NCI-H146 treated with DMSO at 0.1 percent for 48 hours (cell line): ENCODE results near the gene ASXL1.
"Not testable (repeated sequence)": the region's sequence is repeated elsewhere in the genome, so short reads cannot be mapped to it uniquely, and the experiment has no call there.

Source experiments
- DNase-seq: peaks from one replicate; lab custom pipeline; 2025; ENCODE audit not compliant: unreplicated experiment; lab: John Stamatoyannopoulos, UW

The ASXL1 gene

GRCh38 chr20:32359633-32360332, 1.7 kb downstream of the ASXL1 start:
- no peak for DNase-seq

DNA sequence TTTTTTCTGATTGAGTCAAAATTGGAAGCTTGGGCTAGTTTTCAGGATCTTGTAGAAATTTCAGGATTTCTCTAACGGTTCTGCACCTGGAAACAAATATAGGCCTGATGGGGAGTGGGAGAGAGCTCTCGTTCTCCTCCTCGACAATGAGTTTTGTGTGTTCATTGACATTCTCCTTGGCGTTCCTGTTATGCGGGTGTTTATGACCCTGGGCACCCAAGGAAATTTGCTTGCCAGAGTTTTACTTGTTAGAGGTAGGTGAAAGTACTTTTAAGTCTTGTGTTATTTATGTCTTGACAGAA, 2.2 kb downstream of the ASXL1 start:
- DNase-seq, result no peak

GRCh38 chr20:32362901-32363364, 4.8 kb downstream of the ASXL1 start:
- no peak for DNase-seq

DNA sequence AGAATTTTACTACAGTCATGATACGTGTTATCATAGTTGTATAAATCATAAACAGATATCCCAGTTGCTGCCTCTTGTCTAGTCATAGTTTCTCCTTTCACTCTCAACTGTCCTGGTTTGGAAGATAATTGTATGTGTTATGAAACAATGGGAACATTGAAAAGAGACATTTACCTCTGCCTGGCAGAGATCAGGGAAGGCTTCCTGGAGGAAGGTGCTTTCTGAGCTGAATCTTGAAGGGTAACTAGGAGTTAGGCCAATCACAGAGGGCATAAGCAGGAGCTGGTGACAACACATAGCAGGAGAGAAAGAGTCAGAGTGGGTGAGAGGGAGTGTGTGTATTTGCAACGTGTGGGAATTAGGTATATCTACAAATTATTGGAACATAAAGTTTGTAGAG, 5.4 kb downstream of the ASXL1 start:
- no peak for DNase-seq

DNA sequence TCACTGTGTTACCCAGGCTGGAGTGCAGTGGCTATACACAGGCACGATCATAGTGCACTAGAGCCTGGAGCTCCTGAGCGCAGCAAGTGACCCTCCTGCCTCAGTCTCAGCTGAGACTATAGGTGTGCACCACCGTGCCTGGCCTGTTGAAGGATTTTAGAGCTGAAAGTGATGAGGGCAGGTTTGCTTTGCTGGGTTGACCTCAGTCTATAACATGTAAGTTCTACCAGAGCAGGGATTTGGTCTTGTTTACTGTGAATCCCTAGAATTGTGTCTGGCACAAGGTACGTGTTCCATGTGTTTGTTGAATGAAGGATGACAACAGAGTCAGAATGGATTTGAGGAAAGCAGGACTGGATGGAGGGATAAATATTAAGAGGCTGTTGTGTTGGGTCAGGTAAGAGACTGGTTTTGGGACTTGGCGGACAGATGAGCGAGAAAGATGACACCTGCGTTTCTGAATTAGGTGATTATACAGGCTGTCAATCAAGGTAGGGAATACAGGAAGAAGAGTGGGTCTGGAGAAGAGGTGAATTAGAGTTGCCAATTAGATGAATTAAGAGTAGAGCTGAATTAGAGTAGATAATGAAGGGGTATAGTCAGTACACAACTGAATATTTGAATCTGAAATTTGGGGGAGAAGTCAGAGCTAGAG, 6.5 kb downstream of the ASXL1 start:
- no peak for DNase-seq

DNA sequence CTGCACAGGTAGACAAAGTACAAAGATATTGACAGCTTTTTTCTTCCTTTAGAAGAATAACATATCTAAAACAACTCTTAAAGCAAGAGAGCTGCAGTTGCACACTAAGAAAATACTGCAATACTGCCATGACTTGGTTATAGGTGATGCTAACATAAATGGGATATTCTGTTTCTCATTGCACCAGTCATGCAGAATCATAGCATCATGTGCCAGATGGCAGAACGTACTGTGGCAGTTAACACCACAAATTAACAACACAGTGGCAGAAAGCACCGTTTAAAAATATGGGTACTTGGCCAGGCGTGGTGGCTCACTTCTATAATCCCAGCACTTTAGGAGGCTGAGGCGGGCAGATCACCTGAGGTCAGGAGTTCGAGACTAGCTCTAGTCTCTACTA, 7.4 kb downstream of the ASXL1 start:
- DNase-seq, result no peak

- no peak for DNase-seq
These were observed 8.2 kb downstream of the ASXL1 start for GRCh38 chr20:32366380-32366779.

GRCh38 chr20:32368323-32368722, 10.2 kb downstream of the ASXL1 start:
- no peak for DNase-seq

DNA sequence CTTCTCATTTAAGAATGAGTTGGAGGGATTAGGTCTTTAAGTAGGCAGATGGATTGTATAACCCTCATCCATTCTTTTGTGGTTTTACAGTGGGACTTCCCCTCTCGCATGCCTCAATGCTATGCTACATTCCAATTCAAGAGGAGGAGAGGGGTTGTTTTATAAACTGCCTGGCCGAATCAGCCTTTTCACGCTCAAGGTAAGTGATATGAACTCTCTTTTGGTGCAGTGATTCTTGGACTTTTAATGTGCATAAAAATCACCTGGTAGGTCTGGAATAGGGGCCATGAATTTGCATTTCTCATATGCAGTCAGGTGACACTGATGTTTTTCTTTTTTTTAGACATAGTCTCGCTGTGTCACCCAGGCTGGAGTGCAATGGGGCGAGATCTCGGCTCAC, 10.8 kb downstream of the ASXL1 start:
- no peak for DNase-seq

- no peak for DNase-seq
These were observed 12.8 kb downstream of the ASXL1 start for GRCh38 chr20:32370897-32371296.

DNA sequence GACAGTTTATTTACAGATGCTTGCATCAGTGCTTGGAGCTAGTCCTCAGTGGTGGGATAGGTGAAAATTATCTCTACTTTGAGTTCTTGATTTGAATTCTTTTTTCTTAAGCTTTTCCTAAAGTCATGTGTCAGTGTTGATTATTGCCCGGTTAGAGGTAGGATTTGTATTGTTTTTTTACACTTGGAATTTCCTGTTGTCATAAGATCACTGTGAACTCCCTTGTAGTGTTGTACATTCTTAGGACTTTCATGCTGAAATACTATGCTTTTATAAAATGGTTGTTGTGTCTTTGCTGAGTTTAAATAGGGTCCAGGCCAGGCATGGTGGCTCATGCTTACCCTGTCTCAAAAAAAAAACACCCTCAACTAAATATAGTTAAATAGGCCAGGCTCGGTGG, 20.3 kb downstream of the ASXL1 start:
- no peak for DNase-seq

- DNase-seq, result not testable (repeated sequence)
These were observed 21.9 kb downstream of the ASXL1 start for GRCh38 chr20:32380037-32380436.

GRCh38 chr20:32380745-32381144, 22.6 kb downstream of the ASXL1 start:
- DNase-seq, result no peak

GRCh38 chr20:32382102-32382950, 24.2 kb downstream of the ASXL1 start:
- no peak for DNase-seq

GRCh38 chr20:32383441-32383840, 25.3 kb downstream of the ASXL1 start:
- DNase-seq, result not testable (repeated sequence)

GRCh38 chr20:32385541-32385940, 27.4 kb downstream of the ASXL1 start:
- no peak for DNase-seq

GRCh38 chr20:32386091-32386490, 28.0 kb downstream of the ASXL1 start:
- no peak for DNase-seq

DNA sequence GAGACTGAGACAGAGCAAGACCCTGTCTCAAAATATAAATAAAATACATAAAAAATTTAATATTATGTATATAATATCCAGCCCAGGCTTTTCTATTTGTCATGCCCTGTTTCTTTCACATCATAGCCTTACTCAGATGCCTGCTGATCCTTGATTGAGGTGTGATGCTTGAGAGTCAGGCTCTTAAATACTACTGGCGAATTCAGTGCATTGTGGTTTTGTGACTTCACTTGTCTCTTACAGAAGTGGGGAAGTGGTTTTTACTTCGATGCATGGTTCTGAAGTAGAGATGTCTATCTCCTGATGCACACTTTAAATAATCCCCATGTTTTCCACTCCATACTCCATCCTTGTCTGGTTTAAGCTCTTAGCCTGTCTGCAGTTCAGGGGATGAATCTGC, 29.1 kb downstream of the ASXL1 start:
- no peak for DNase-seq

DNA sequence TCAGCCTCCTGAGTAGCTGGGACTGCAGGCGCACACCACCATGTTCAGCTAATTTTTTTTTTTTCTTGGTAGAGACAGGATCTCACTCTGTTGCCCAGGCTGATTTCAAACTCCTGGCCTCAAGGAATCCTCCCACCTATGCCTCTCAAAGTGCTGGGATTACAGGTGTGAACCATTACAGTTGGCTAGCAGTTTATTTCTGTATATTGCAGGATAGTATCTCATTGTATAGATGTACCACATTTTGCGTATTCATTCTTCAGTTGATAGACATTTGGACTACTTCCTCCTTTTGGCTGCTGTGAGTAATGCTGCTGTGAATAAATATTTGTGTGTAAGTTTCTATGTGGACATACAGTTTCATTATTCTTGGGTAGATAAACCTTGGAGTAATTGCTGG, 32.9 kb downstream of the ASXL1 start:
- no peak for DNase-seq

DNA sequence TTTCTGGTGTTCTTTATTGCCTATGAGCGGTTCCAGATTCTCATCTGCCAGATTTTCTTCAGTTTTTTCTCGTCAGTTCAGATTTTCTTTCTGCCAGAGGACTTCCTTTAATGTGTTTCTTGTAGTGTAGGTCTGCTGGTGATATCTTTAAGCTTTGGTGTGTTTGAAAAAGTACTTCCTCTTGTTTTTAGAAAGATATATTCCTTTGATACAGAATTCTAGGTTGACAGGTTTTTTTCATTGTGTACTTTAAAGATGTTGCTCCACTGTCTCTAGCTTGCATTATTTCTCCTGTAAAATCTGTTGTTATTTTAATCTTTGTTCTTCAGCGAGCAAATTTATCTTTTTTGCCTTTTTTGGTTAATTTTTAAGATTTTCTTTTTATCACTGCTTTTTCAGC, 36.9 kb downstream of the ASXL1 start:
- no peak for DNase-seq

DNA sequence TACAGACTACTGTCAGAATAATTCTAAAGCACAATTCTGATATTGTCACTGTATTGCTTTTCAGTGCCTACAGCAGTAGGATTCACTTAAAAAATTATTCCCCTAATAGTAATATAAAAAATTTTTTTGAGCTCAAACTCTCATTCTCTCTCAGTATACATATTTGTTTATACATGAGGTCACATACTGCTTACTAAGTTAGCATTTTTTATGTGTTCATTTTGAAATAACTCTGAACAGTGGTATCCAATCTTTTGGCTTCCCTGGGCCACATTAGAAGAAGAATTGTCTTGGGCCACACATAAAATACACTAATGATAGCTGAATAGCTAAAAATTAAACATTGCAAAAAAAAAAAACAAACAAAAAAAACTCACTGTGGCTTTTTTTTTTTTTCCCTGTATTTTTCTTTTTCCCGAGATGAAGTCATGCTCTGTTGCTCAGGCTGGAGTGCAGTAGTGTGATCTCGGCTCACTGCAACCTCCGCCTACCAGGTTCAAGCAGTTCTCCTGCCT, 38.6 kb downstream of the ASXL1 start:
- no peak for DNase-seq

DNA sequence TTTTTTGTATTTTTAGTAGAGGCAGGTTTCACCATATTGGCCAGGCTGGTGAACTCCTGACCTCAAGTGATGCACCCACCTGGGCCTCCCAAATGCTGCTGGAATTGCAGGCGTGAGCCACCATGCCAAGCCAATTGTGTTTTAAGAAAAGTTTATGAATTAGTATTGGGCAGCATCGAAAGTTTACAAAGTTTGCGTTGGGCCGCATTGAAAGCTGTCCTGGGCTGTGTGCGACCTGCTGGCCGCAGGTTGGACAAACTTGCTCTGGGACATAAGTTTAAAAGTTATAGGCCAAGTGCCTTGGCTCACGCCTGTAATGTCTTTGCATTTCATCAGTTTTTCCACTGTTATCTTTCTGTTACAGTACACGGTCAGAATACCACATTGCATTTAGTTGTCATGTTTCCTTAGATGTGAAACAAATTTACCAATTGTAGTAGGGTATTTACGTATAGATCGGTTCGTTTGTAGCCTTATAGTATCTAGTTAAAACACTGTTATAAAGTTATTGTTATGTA, 39.5 kb downstream of the ASXL1 start:
- no peak for DNase-seq
